HG02623 (cell line): ENCODE measurements around the gene SS18L1.

Experiments
- ATAC-seq: cut with Tn5 transposase; IDR thresholded peaks from one replicate; pipeline ENCODE4 v1.9.1; 2021; ENCODE audit warnings: moderate library complexity; ENCODE audit not compliant: unreplicated experiment

The SS18L1 gene

GRCh38 chr20:62119591-62120364, 23.8 kb upstream of the SS18L1 start:
- ATAC-seq, result no peak

GRCh38 chr20:62120365-62120762, 23.2 kb upstream of the SS18L1 start:
- ATAC-seq, result no peak

DNA sequence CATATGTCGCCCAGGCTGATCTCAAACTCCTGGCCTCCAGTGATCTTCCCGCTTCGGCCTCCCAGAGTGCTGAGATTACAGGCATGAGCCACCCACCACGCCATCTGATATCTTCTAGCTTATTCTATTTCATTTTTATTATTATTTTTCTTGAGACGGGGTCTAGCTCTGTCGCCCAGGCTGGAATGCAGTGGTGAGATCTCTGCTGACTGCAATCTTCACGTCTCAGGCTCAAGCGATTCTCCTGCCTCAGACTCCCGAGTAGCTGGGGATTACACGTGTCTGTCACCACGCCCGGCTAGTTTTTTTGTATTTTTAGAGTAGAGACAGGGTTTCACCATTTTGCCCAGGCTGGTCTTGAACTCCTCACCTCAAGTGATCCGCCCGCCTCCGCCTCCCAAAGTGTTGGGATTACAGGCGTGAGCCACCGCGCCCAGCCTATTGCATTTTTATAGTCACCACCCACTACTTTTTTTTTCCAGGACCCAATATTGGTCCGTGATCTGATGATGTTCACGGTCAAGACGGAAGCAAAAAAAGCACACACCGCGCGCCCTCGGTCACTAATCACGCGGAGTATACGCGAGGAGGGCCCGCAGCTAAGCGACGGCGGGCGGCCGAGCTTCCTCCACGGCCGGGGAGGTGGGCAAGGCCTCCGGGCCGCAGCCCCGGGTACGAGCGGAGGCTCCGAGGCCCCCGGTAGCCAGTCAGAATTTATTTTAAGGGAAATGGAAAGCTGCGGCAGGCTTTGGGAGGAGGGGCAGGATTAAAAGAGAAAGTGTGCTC, 22.4 kb upstream of the SS18L1 start:
- ATAC-seq, result peak; percentile 6

GRCh38 chr20:62121776-62122653, 21.6 kb upstream of the SS18L1 start, which contains the start of gene LSM14B:
Gene LSM14B (plus strand): TSS chr20:62122475. CDS start chr20:62122667, 192 bp downstream.
- ATAC-seq, result peak; percentile 67

GRCh38 chr20:62122654-62123449, 20.7 kb upstream of the SS18L1 start:
- ATAC-seq, result peak; percentile 7

GRCh38 chr20:62123450-62124118, 20.0 kb upstream of the SS18L1 start:
- no peak for ATAC-seq

GRCh38 chr20:62126141-62126540, 17.4 kb upstream of the SS18L1 start:
- ATAC-seq, result no peak

DNA sequence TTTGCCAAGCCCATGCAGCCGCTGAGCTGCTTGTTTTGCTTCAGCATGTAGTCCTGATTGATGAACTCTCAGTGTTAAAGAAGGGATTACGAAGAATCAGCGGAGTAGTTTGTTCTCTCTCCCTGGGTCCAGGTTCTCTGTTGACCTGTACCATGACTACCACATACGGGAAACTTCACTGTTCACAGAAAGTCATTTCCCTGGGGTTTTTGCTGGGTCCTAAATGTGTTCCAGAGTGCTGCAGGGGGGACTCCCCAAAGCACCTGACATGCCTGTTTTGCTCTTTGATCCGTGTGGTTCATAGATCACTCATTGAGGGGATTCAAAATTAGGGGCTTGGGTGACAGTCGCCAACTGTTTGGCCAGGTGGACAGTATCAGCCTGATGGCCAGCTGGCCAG, 15.8 kb upstream of the SS18L1 start:
- no peak for ATAC-seq

DNA sequence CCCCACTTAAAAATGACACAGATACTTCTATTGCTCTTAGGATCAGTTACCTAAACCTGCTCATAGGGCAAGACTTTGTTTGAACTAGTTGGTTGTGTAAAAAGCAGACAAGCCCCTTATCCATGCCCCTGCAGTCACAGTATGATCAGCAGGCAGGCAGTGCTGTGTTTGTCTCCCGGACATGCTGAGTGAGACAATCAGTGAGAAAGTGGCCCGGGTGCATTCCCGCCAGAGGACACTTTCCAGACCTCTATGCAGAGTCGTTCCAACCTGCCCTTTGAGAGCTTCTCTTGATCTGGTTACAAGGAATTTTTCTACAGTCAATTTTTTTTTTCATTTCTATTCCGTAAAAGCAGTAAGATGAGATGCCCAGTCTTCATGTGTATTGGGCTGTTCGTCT, 15.1 kb upstream of the SS18L1 start:
- no peak for ATAC-seq

DNA sequence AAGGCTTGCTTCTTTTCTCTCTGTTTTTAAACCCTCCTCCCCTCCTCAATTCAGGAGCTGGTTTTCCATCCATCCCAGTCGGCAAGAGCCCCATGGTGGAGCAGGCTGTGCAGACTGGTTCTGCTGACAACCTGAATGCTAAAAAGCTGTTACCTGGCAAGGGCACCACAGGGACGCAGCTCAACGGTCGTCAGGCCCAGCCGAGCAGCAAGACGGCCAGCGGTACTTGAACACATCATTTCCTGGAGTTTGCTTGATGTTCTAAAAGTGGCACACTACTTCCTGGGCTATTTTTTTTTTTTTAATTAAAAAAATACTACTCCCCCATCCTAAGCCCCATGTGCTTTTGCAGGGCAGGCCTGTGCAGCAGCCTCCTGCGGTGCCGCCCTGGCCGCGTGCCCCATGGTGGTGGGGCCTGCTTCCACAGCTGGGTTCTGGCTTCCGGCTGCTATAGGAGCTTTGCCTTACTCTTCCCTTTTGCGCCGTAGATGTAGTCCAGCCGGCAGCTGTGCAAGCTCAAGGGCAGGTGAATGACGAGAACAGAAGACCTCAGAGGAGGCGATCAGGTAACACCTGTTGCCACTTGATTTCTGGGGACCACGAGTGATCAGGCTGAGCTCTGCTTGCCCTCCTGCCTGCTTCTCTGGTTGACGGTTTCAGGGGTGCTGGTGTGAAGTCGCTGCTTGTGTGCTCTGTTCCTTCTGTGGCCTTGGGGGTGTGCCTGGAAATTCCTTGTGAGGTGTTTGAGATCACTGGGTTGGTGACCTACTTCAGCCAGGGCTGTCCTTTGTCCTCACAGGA, 13.6 kb upstream of the SS18L1 start:
- no peak for ATAC-seq

DNA sequence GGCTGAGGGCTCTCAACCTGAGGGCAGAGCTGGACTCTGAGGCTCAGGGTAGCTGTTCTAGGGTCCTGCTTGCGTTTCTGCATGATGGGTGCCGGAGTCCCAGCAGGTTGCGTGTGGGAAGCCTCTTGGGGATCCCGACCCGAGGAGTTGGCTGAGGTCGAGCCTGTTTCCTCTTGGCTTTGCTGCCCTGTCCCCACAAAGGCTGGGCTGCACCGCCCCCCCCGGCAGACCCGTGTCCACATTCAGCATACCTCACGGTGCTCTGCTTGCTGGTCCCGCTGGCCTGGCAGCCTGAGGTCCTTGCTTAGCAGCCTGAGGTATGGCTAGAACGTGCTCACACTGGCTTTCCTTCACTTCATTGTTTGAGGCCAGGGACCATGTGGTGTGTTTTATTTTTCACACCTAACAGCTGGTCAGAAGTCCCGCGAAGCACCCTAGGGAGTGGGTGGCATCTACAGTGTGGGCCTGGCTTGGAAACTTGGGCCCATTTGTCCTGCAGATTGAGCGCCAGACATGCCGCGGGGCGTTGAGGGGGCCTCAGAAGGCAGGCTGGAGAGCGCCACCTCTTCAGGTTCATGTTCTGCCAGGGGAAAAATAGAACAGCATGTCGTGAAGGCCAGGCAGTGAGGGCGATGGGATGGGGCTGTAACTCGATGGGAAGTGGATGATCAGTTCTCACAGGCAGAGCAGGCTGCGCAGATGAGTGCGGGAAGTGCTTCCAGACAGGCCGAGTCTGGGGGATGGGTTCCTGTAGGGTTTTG, 11.8 kb upstream of the SS18L1 start:
- no peak for ATAC-seq

DNA sequence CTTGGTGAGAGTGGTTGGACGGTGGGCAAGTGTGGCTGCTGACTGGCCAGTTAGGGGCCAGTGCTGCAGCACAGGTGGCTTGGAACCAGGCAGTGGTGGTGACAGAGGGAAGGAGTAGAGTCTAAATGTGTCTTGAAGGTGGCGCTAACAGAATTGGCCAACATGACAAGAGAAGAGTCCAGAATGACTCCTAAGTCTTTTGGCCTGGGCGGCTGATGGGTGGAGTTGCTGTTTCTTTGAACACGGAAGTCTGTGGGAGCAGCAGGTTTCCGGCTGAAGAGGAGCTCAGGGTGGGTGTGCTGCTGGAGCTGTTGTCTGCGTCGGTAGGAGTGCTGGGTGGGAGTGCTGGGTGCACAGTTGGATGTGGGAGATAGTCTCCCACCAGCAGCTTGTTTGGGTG, 11.1 kb upstream of the SS18L1 start:
- ATAC-seq, result no peak

- ATAC-seq, result no peak
Measured at GRCh38 chr20:62133051-62133845, 10.3 kb upstream of the SS18L1 start.

GRCh38 chr20:62133864-62134263, 9.7 kb upstream of the SS18L1 start:
- no peak for ATAC-seq

DNA sequence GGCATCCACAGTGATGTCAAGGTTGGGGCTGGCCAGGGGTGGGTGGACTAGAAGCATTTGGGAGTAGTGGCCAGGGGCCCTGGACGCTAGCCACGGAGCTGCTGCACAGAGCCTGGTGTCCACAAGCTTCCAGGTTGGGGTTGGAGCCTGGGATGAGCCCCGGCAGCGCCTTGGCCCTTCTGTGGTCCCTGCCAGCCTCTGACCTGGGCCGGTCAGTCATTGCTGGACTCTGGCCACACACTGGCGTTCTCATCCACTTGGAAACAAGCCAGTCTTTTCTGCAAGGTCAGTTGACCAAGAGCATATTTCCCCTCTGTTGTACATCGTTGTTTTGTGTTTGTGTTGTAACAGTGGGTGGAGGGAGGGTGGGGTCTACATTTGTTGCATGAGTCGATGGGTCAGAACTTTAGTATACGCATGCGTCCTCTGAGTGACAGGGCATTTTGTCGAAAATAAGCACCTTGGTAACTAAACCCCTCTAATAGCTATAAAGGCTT, 8.8 kb upstream of the SS18L1 start:
- ATAC-seq, result no peak

DNA sequence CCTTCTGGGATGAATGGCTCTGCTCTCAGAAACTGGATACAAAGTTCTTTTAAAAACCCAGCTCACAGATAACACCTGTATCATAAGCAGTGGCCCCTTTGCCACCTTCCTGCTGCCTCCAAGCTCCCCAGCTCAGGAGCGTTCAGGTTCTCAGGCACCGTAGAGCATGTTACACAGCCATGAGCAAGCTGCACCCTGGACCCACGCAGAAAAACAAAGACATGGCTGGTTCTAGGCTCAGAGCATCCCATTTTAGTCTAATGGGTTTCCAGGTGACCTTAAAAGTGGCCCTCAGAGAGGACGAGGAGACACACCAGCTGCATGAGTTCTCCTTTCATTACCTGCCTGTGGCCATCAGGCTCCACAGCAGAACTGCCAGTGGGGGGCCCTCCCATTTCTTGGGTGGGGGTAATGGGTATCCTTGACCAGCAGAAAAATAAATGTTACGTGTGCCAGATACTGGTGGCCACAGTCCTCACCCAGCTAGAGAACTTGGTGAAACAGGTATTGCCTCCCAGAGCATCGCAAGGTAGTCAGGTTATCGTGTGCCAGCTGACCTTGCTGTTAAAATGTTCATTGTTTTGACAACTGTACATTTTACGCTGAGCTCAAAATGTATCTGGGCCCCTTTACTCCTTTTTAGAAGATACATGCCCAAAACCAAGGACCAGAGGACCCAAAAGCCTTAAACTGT, 7.8 kb upstream of the SS18L1 start:
- ATAC-seq, result no peak
